Loucy (cell line): ENCODE measurements around the gene MAP6.
A peak's percentile ranks its signal among the peaks of the same experiment; 100 is the strongest.

Experiments used
- H2AFZ ChIP-seq: fragments of 200-600 bp; sonication (generic); 2 replicates; pipeline ENCODE4 v1.6.0; 2016; ENCODE audit warnings: antibody characterized with exemption, mild to moderate bottlenecking, low read length, moderate library complexity
- H3F3A ChIP-seq: fragments of 200-600 bp; 2 replicates; pipeline ENCODE4 v1.6.0; 2016; ENCODE audit warnings: antibody characterized with exemption, low read depth, mild to moderate bottlenecking
- H3K27me3 ChIP-seq: fragments of 200-600 bp; sonication (generic); 2 replicates; pipeline ENCODE4 v1.6.1; 2014; ENCODE audit warnings: low read length, mild to moderate bottlenecking; ENCODE audit not compliant: insufficient read depth, poor library complexity, severe bottlenecking
- H3K36me3 ChIP-seq: fragments of 200-600 bp; sonication (generic); 2 replicates; pipeline ENCODE4 v1.6.1; 2016; ENCODE audit warnings: low read length; ENCODE audit not compliant: insufficient read depth
- H3K4me1 ChIP-seq: fragments of 200-600 bp; sonication (generic); 2 replicates; pipeline ENCODE4 v1.5.1; 2014; ENCODE audit warnings: low read length, mild to moderate bottlenecking; ENCODE audit not compliant: insufficient read depth, poor library complexity, severe bottlenecking
- H3K4me2 ChIP-seq: fragments of 200-600 bp; sonication (generic); 2 replicates; pipeline ENCODE4 v1.6.0; 2014; ENCODE audit warnings: antibody characterized with exemption, low read length, low read depth, mild to moderate bottlenecking; ENCODE audit not compliant: poor library complexity, severe bottlenecking
- H3K4me3 ChIP-seq: fragments of 200-600 bp; sonication (generic); 2 replicates; pipeline ENCODE4 v1.5.1; 2014; ENCODE audit warnings: low read length, mild to moderate bottlenecking, mixed read lengths; ENCODE audit not compliant: poor library complexity, severe bottlenecking
- H3K79me2 ChIP-seq: fragments of 200-600 bp; sonication (generic); 2 replicates; pipeline ENCODE4 v1.6.1; 2014; ENCODE audit warnings: low read length; ENCODE audit not compliant: insufficient read depth
- H3K9ac ChIP-seq: fragments of 200-600 bp; sonication (generic); 2 replicates; pipeline ENCODE4 v1.6.0; 2014; ENCODE audit warnings: mild to moderate bottlenecking, low read depth, low read length, moderate library complexity; ENCODE audit not compliant: poor library complexity, severe bottlenecking
- H3K9me2 ChIP-seq: fragments of 200-600 bp; sonication (generic); replicated peaks from 2 replicates; pipeline ENCODE4 v1.6.1; 2016; ENCODE audit warnings: low read depth, low read length, mixed read lengths
- H3K9me3 ChIP-seq: fragments of 200-600 bp; sonication (generic); 2 replicates; pipeline ENCODE4 v1.6.1; 2014; ENCODE audit warnings: mild to moderate bottlenecking, antibody characterized with exemption, low read length, low read depth; ENCODE audit not compliant: insufficient read depth
- H4K20me1 ChIP-seq: fragments of 200-600 bp; sonication (generic); 2 replicates; pipeline ENCODE4 v1.6.0; 2014; ENCODE audit warnings: antibody characterized with exemption, low read length, mild to moderate bottlenecking; ENCODE audit not compliant: insufficient read depth, poor library complexity, severe bottlenecking
- EZH2phosphoT487 ChIP-seq: fragments of 200-600 bp; IDR thresholded peaks from 2 replicates; pipeline ENCODE4 v1.6.1; 2018; ENCODE audit warnings: antibody characterized with exemption, mild to moderate bottlenecking, moderate library complexity, borderline replicate concordance
- TF ChIP-seq, protein P1 (sequence below): fragments of 200-600 bp; sonication (generic); conservative IDR thresholded peaks from 2 replicates; pipeline ENCODE4 v1.5.1; 2014; ENCODE audit warnings: mild to moderate bottlenecking, antibody characterized with exemption, low read length

The MAP6 gene

DNA sequence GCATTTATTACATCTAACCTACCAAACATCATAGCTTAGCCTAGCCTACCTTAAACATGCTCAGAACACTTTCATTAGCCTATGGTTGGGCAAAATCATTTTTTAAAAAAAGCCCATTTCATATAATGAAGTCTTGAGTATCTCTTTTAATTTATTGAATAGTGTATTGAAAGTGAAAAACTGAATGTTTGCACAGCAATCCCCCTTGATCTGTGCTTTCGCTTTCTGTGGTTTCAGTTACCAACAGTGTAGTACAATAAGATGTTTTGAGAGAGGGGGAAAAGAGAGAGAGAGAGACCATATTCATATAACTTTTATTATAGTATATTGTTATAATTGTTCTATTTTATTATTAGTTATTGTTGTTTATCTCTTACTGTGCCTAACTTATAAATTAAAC is 8.4 kb upstream of the MAP6 start:
- Histone ChIP-seq H3K27me3 (no peaks in the 10 kb centered on the region), H3K4me1 (no peaks in the 10 kb centered on the region), H3K9ac (no peak overlapping the region), H3K9me2 (no peaks in the 10 kb centered on the region), H3K4me3 (no peak overlapping the region), H4K20me1 (no peaks in the 10 kb centered on the region), H3K9me3 (no peaks in the 10 kb centered on the region), H2AFZ (no peak overlapping the region), H3F3A (no peaks in the 10 kb centered on the region), H3K79me2 (no peaks in the 10 kb centered on the region), H3K36me3 (no peaks in the 10 kb centered on the region), H3K4me2 (no peak overlapping the region)
- TF ChIP-seq, protein P1, sequence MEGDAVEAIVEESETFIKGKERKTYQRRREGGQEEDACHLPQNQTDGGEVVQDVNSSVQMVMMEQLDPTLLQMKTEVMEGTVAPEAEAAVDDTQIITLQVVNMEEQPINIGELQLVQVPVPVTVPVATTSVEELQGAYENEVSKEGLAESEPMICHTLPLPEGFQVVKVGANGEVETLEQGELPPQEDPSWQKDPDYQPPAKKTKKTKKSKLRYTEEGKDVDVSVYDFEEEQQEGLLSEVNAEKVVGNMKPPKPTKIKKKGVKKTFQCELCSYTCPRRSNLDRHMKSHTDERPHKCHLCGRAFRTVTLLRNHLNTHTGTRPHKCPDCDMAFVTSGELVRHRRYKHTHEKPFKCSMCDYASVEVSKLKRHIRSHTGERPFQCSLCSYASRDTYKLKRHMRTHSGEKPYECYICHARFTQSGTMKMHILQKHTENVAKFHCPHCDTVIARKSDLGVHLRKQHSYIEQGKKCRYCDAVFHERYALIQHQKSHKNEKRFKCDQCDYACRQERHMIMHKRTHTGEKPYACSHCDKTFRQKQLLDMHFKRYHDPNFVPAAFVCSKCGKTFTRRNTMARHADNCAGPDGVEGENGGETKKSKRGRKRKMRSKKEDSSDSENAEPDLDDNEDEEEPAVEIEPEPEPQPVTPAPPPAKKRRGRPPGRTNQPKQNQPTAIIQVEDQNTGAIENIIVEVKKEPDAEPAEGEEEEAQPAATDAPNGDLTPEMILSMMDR = no peak
- no peak for TF ChIP-seq EZH2phosphoT487

DNA sequence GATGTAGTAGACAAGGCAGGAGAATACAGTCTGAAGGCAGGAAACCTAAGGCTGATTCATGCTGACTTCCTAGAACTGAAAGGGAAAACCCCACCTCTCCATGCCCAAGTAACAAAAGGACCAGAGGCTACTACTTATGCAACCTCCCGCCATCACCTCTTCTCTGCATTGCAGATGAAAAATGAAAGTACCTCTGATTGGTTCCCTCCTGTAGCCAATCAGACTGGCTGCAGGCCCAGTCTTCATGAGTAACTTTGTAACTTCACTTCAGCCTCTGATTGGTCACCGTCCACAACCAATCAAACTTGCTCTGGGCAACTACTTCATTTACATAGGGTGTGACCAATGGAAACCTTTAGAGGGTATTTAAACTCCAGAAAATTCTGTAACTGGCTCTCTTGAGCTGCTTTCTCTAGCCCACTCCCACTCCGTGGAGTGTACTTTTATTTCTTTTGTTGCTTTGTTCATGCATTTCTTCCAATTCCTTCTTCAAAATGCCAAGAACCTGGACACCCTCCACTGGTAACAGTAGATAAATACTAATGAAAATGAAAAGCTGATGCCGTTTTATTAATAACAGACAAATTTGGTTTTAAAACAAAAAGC is 5.2 kb upstream of the MAP6 start:
- TF ChIP-seq, protein P1 = no peak
- TF ChIP-seq EZH2phosphoT487 = no peak
- H3K36me3 ChIP-seq = no peaks in the 10 kb centered on the region
- H3K79me2 ChIP-seq = no peaks in the 10 kb centered on the region
- no peaks in the 10 kb centered on the region for H3F3A ChIP-seq
- H4K20me1 ChIP-seq = no peaks in the 10 kb centered on the region
- H2AFZ ChIP-seq = peak overlapping the region; percentile 13; the same call in 1 of the 2 replicates
- no peaks in the 10 kb centered on the region for H3K27me3 ChIP-seq
- H3K9me3 ChIP-seq = no peaks in the 10 kb centered on the region
- H3K4me1 ChIP-seq = no peaks in the 10 kb centered on the region
- H3K9me2 ChIP-seq = no peaks in the 10 kb centered on the region
- no peak overlapping the region for H3K4me2 ChIP-seq
- no peak overlapping the region for H3K4me3 ChIP-seq
- no peak overlapping the region for H3K9ac ChIP-seq

DNA sequence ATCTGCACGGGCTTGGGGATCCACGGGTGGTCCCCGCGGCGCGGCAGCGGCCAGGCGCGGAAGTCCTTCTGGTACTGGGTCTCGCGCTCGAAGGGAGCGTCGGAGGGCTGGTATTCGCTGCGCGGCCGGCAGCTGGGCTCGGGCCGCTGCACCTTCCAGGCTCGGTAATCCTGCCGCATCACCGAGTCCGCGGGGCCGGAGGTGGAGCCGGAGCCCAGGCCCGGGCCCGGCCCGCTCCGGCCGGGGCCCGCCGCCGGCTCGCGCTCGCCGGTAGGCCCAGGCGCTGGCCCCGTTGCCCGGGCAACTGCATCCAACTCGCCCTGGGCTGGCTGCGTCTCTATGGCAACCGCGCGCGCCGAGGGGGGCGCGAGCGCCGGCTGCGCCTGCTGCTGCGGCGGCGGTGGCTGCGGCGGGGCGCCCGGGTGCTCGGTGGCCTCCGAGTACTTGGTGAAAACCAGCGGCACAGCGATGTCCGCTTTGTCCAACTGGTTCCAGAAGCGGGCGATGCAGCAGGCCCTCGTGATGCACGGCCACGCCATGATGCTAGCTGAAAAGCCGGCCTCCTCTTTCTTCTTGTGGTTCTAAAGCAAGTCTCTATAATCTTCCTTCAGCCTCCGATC is 897 bp downstream of the MAP6 start:
- H3K9me2 ChIP-seq = no peaks in the 10 kb centered on the region
- no peaks in the 10 kb centered on the region for H4K20me1 ChIP-seq
- no peaks in the 10 kb centered on the region for H3K9me3 ChIP-seq
- H3K4me2 ChIP-seq = no peak overlapping the region
- no peaks in the 10 kb centered on the region for H3K4me1 ChIP-seq
- no peaks in the 10 kb centered on the region for H3K27me3 ChIP-seq
- no peaks in the 10 kb centered on the region for H3F3A ChIP-seq
- TF ChIP-seq, protein P1 = no peak
- TF ChIP-seq EZH2phosphoT487 = no peak
- H3K9ac ChIP-seq = no peak overlapping the region
- no peak overlapping the region for H3K4me3 ChIP-seq
- no peaks in the 10 kb centered on the region for H3K36me3 ChIP-seq
- H3K79me2 ChIP-seq = no peaks in the 10 kb centered on the region
- H2AFZ ChIP-seq = no peak overlapping the region
